Endothelial cell (in vitro differentiated cells): ENCODE data around the gene KRTAP10-5. TPM values are rescaled to one million over a fixed set of nuclear protein-coding genes. Genes with fewer than 3 reads are reported as not detected.
"Not testable (repeated sequence)": the region's sequence is repeated elsewhere in the genome, so short reads cannot be mapped to it uniquely, and the experiment has no call there.

ENCODE experiments used
- DNase-seq: peaks from one replicate; pipeline ENCODE4 v3.0.0; 2021; ENCODE audit warnings: low spot score
- H3K27ac Mint-ChIP-seq: one replicate; pipeline ENCODE4 v1.8.0; 2021; ENCODE audit warnings: mixed read lengths, inconsistent platforms; ENCODE audit not compliant: unreplicated experiment
- H3K27me3 Mint-ChIP-seq: one replicate; pipeline ENCODE4 v1.8.0; 2021; ENCODE audit warnings: mild to moderate bottlenecking, moderate library complexity, mixed read lengths, inconsistent platforms; ENCODE audit not compliant: unreplicated experiment
- H3K36me3 Mint-ChIP-seq: one replicate; pipeline ENCODE4 v1.8.0; 2021; ENCODE audit warnings: mild to moderate bottlenecking, low read depth, mixed read lengths, inconsistent platforms; ENCODE audit not compliant: unreplicated experiment
- H3K4me1 Mint-ChIP-seq: one replicate; pipeline ENCODE4 v1.8.0; 2021; ENCODE audit warnings: mild to moderate bottlenecking, mixed read lengths, inconsistent platforms; ENCODE audit not compliant: unreplicated experiment
- H3K4me3 Mint-ChIP-seq: one replicate; pipeline ENCODE4 v1.8.0; 2021; ENCODE audit warnings: mild to moderate bottlenecking, mixed read lengths, inconsistent platforms; ENCODE audit not compliant: unreplicated experiment
- H3K9me3 Mint-ChIP-seq: one replicate; pipeline ENCODE4 v1.8.0; 2021; ENCODE audit warnings: mixed read lengths, inconsistent platforms; ENCODE audit not compliant: unreplicated experiment
- total RNA-seq: library from RNA; stranded (reverse); fragmentation: NEBNext Ultra II Directional; extraction: Animal tissue kit (Norgen Biotek cat#: 25700); gene quantifications from one replicate; pipeline ENCODE4 v1.2.1, GENCODE V29; 2021; ENCODE audit not compliant: unreplicated experiment
- TF ChIP-seq, protein P1 (sequence below): fragments of 200-600 bp; sonication (generic); IDR thresholded peaks from one replicate; pipeline ENCODE4 v1.5.0; 2021; ENCODE audit warnings: antibody characterized with exemption; ENCODE audit not compliant: unreplicated experiment

The KRTAP10-5 gene
- total RNA-seq, 1 donor from 2014 or later, result not detected

- Mint-ChIP-seq H3K27ac (no peak overlapping the region), H3K4me1 (peaks cover 3% of the 10 kb centered on the region), H3K27me3 (peaks cover 9% of the 10 kb centered on the region), H3K9me3 (no peaks in the 10 kb centered on the region), H3K4me3 (no peak overlapping the region), H3K36me3 (no peaks in the 10 kb centered on the region)
- no peak for DNase-seq
- TF ChIP-seq, protein P1, sequence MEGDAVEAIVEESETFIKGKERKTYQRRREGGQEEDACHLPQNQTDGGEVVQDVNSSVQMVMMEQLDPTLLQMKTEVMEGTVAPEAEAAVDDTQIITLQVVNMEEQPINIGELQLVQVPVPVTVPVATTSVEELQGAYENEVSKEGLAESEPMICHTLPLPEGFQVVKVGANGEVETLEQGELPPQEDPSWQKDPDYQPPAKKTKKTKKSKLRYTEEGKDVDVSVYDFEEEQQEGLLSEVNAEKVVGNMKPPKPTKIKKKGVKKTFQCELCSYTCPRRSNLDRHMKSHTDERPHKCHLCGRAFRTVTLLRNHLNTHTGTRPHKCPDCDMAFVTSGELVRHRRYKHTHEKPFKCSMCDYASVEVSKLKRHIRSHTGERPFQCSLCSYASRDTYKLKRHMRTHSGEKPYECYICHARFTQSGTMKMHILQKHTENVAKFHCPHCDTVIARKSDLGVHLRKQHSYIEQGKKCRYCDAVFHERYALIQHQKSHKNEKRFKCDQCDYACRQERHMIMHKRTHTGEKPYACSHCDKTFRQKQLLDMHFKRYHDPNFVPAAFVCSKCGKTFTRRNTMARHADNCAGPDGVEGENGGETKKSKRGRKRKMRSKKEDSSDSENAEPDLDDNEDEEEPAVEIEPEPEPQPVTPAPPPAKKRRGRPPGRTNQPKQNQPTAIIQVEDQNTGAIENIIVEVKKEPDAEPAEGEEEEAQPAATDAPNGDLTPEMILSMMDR, result no peak
Measured at GRCh38 chr21:44601596-44602462, 21.4 kb upstream of the KRTAP10-5 start.

- H3K27ac Mint-ChIP-seq, H3K9me3 Mint-ChIP-seq, H3K4me1 Mint-ChIP-seq, H3K27me3 Mint-ChIP-seq, H3K4me3 Mint-ChIP-seq, H3K36me3 Mint-ChIP-seq, DNase-seq: not testable (repeated sequence)
Measured at GRCh38 chr21:44601091-44601490, 20.7 kb upstream of the KRTAP10-5 start.

DNA sequence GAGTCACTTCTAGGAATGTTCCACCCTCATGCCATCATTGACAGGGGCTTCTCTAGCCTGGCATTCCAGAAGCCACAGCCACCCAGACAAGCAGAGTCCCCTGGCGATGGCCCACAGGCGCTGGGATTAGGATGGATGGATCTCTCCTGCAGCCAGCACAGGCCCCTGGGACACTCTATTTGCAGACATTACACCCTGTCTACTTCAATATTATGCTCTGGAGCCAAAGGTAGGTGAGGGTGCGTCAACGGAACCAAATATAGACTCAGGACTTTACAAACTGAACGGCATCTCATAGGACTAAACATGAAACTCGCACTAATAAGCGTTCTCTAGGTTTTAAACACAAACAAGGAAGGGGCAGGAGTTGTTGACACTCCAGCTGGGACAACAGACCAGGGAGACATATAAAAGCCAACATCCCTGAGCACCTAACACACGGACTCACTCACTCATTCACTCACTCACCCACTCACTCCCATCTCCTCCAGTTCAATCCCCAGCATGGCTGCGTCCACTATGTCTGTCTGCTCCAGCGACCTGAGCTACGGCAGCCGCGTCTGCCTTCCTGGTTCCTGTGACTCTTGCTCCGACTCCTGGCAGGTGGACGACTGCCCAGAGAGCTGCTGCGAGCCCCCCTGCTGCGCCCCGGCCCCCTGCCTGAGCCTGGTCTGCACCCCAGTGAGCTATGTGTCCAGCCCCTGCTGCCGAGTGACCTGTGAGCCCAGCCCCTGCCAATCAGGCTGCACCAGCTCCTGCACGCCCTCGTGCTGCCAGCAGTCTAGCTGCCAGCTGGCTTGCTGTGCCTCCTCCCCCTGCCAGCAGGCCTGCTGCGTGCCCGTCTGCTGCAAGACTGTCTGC is 19.9 kb upstream of the KRTAP10-5 start, which contains the start of gene KRTAP10-7:
Gene KRTAP10-7 (plus strand): TSS at position 480 of the 861 bp plus-strand sequence. CDS start 25 bp downstream, at position 505.
- not testable (repeated sequence) for H3K36me3 Mint-ChIP-seq, H3K9me3 Mint-ChIP-seq, H3K27me3 Mint-ChIP-seq, H3K4me3 Mint-ChIP-seq, DNase-seq, H3K4me1 Mint-ChIP-seq
- peak within 1 kb of the TSS; percentile 57 for H3K27ac Mint-ChIP-seq

GRCh38 chr21:44599264-44600029 is 19.0 kb upstream of the KRTAP10-5 start:
- DNase-seq, result no peak
- H3K4me1 Mint-ChIP-seq, result peaks cover 3% of the 10 kb centered on the region
- peaks cover 7% of the 10 kb centered on the region for H3K27me3 Mint-ChIP-seq
- TF ChIP-seq, protein P1, result no peak
- H3K4me3 Mint-ChIP-seq, result no peak overlapping the region
- H3K9me3 Mint-ChIP-seq, result no peaks in the 10 kb centered on the region
- no peaks in the 10 kb centered on the region for H3K36me3 Mint-ChIP-seq
- H3K27ac Mint-ChIP-seq, result peak overlapping the region; percentile 57

GRCh38 chr21:44598061-44598460 is 17.7 kb upstream of the KRTAP10-5 start:
- no peaks in the 10 kb centered on the region for H3K36me3 Mint-ChIP-seq
- TF ChIP-seq, protein P1, result no peak
- H3K4me1 Mint-ChIP-seq, result peaks cover 5% of the 10 kb centered on the region
- peak overlapping the region; percentile 27 for H3K27ac Mint-ChIP-seq
- H3K9me3 Mint-ChIP-seq, result no peaks in the 10 kb centered on the region
- no peak overlapping the region for H3K4me3 Mint-ChIP-seq
- DNase-seq, result no peak
- peaks cover 11% of the 10 kb centered on the region for H3K27me3 Mint-ChIP-seq
